Measurements from ENCODE around the gene ERC2.
"Not testable (repeated sequence)": the region's sequence is repeated elsewhere in the genome, so short reads cannot be mapped to it uniquely, and the experiment has no call there.

The ERC2 gene

DNA sequence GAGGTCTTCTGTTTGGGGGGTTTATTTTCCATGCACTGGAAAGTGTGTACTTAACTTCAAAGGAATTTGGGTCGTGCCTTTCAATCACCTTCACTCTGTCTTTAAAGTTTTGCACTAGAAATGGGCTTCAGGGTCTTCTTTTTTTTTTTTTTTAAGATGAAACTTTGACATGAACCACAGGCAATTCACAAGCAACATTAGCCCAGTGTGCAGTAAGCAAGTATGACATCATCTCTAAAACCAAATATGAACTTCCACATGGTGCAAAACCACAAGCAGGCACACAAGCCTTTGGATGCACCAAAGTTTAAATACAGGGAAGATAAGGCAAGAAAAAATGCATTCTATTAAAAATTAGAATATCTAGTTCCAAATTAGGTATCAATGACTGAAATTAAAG is 381.9 kb downstream of the ERC2 start:
- peak; percentile 49 for DNase-seq (ENCODE audit: low read depth)
- no peak overlapping the region for H3K4me3 ChIP-seq (ENCODE audit: low read length)
- TF ChIP-seq CTCF (conservative IDR thresholded peaks at IDR 0.05; ENCODE audit: low read length), result no peak

GRCh38 chr3:56081246-56081645 is 387.0 kb downstream of the ERC2 start:
- no peak for TF ChIP-seq CTCF (conservative IDR thresholded peaks at IDR 0.05; ENCODE audit: low read length)
- H3K4me3 ChIP-seq (ENCODE audit: low read length), result no peak overlapping the region
- no peak for DNase-seq (ENCODE audit: low read depth)

DNA sequence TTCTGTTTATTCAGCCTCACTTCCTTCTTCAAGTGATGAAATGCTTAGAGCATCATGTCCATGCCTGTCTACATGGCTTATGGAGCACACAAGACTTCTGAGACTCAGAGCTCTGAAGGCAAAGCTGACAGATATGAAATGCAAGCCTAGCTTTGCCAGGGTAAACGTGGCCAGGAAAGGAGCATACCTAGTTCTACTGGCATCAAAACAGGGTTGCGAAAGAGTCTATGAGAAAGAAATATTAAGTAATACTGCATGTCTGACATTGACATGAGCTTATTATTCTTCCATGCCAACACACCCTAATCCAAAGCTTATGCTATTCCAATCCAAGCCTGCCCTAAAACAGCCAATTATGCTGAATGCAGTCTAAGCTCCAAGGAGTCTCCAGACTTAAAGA is 391.5 kb downstream of the ERC2 start:
- no peak for TF ChIP-seq CTCF (conservative IDR thresholded peaks at IDR 0.05; ENCODE audit: low read length)
- no peak for DNase-seq (ENCODE audit: low read depth)
- H3K4me3 ChIP-seq (ENCODE audit: low read length), result no peak overlapping the region

DNA sequence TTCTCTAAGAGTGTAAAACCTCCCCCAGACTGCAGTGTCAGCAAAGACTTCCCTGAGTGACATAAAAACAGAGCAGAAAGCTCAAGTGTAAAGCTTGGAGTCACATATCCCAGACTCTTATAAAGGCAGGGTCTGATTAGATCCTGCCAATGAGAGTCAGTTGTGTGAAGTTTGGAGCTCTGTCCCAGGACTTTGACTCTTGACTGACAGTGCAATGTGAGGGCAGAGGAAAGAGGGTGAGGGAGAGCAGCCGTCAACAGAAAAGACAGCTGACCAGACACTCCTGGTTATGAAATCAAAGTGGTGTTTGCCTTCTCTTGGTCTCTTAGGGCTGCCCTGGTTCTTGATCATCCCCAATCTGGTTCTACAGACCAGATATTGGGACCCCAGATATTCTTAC is 393.2 kb downstream of the ERC2 start:
- no peak for DNase-seq (ENCODE audit: low read depth)
- H3K4me3 ChIP-seq (ENCODE audit: low read length), result no peak overlapping the region
- no peak for TF ChIP-seq CTCF (conservative IDR thresholded peaks at IDR 0.05; ENCODE audit: low read length)

DNA sequence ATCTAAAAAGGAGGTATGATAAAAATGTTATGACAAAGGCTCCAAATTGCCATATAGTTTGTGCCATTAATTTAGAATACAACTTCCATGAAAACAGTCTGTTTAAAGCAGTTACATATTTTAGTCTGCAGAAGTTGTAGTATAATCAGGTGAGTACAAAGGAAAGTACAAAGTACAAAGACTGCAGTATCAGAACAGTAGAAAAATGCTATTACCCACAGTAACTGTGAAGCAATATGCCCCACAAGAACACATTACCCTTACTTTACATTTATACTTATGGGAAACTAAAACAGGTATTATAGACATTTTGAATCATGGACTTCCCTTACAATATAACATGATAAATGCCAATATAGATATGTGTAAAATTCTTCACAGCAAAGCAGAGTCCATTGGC is 398.5 kb downstream of the ERC2 start:
- DNase-seq (ENCODE audit: low read depth), result no peak
- H3K4me3 ChIP-seq (ENCODE audit: low read length), result no peak overlapping the region
- no peak for TF ChIP-seq CTCF (conservative IDR thresholded peaks at IDR 0.05; ENCODE audit: low read length)

GRCh38 chr3:56066405-56066804 is 401.9 kb downstream of the ERC2 start:
- not testable (repeated sequence) for H3K4me3 ChIP-seq (ENCODE audit: low read length); DNase-seq (ENCODE audit: low read depth)

- DNase-seq (ENCODE audit: low read depth), result no peak
- TF ChIP-seq CTCF (conservative IDR thresholded peaks at IDR 0.05; ENCODE audit: low read length), result no peak
- H3K4me3 ChIP-seq (ENCODE audit: low read length), result no peak overlapping the region
These were observed 403.6 kb downstream of the ERC2 start for GRCh38 chr3:56064684-56065083.

DNA sequence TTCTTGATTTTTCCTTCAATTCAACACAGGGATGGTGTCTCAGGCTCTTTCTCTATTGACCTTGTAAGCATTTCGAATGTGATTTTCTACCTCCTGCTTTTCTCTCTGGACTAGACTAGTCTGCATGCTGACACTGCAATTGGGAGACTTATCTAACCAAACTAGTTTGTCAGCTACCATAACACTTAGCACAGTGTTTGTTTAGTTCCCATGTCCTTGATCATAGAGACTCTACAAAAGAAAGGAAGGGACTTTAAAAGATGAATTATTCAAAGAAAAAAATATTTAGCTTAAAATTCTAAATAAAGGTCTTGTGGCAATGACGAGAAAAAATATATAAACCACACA is 407.0 kb downstream of the ERC2 start:
- DNase-seq (ENCODE audit: low read depth), result no peak
- H3K4me3 ChIP-seq (ENCODE audit: low read length), result no peak overlapping the region
- TF ChIP-seq CTCF (conservative IDR thresholded peaks at IDR 0.05; ENCODE audit: low read length), result no peak
